Measurements from ENCODE around the gene OPCML. TPM values are rescaled to one million over a fixed set of nuclear protein-coding genes. Genes with fewer than 3 reads are reported as not detected.

OPCML gene
- total and polyA plus RNA-seq, 2 of the 13 experiments (the other 11 are each of a cell fraction or from before 2014, with no cell fraction given) = not detected

DNA sequence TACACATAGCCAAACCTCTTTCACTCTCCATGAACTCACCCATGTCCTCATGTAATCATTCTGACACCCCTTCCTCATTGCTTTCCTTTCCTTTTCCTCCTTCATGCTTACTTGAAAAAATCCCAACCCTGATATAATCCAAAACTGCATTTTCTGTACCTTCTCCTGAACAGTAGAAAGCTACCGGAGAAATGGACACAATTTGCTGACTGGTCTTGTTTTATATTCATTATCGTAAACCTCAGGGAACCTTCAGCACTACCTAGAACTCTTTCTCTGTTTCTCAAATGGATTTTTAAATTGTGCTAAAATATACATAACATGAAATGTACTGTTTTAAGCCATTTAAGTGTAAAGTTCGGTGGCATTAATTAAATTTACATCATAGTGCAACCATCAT, 1165.0 kb downstream of the OPCML start:
- CTCF ChIA-PET (ENCODE audit: low intra/inter-chr PET ratio, low total read pairs) = no interaction called here
- in situ Hi-C loops (cut with HindIII; ENCODE audit: extremely low pct_ligation_motif_present, low pct_unique_long_range_greater_than_20kb) (no loop called here), intact Hi-C loops (cut with micrococcal nuclease; ENCODE audit: unreplicated experiment) (no loop called here)
- no peaks in the 10 kb centered on the region for H3K4me1 ChIP-seq (ENCODE audit: insufficient read depth, low read length)
- FAIRE-seq = no peak
- 0% methylated on average over 3 of the region's 3 CpGs for WGBS (ENCODE audit: low lambda C conversion rate)
- H4K20me1 ChIP-seq (ENCODE audit: insufficient read depth, low read length) = no peaks in the 10 kb centered on the region
- peaks cover 31% of the 10 kb centered on the region for H3K9me3 ChIP-seq (ENCODE audit: low read length)
- no TSS peak for BruUV-seq (replicated peaks)
- no peaks in the 10 kb centered on the region for H3K27me3 ChIP-seq (ENCODE audit: control insufficient read depth in 1 of 2, insufficient read depth in 2 of 2, low read length in 2 of 2)
- no peak overlapping the region for H2AFZ ChIP-seq (ENCODE audit: low read length)
- H3K4me2 ChIP-seq (ENCODE audit: low read depth, low read length) = no peak overlapping the region
- H3K4me3 ChIP-seq (replicated peaks in 1 of 3; ENCODE audit: insufficient read depth in 1 of 3, low read depth in 2 of 3, low read length in 3 of 3) = no peak overlapping the region
- no peaks in the 10 kb centered on the region for H3K36me3 ChIP-seq (replicated peaks in 1 of 2; ENCODE audit: control insufficient read depth in 1 of 2, insufficient read depth in 2 of 2, low read length in 2 of 2)
- POLR2A ChIA-PET = no interaction called here
- no peaks in the 10 kb centered on the region for H3K79me2 ChIP-seq (ENCODE audit: insufficient read depth, low read length)
- no peak for DNase-seq (ENCODE audit: low spot score)
- no peak for ATAC-seq
- no peak overlapping the region for H3K27ac ChIP-seq (ENCODE audit: extremely low read length, insufficient read depth, low read length)
- peak; percentile 24 to 65; a peak in 3 of 4 replicates for TF ChIP-seq MAFK (conservative IDR thresholded peaks at IDR 0.05 in 1 of 2, IDR thresholded peaks at IDR 0.05 in 1 of 2; ENCODE audit: low read length in 2 of 2)
- no peak for TF ChIP-seq HNF4G (IDR thresholded peaks at IDR 0.05; ENCODE audit: borderline replicate concordance, low read depth, low read length)
- TF ChIP-seq HNF4G (CRISPR knock-in tag; IDR thresholded peaks at IDR 0.05; ENCODE audit: borderline replicate concordance, low read depth) = no peak
- TF ChIP-seq MAFF (IDR thresholded peaks at IDR 0.05; ENCODE audit: low read depth, low read length) = peak; percentile 56
- H3K9ac ChIP-seq (ENCODE audit: insufficient read depth, low read depth, low read length) = no peak overlapping the region

GRCh38 chr11:132365650-132366049, 1166.7 kb downstream of the OPCML start:
- H3K4me1 ChIP-seq (ENCODE audit: insufficient read depth, low read length) = no peaks in the 10 kb centered on the region
- H3K27ac ChIP-seq (ENCODE audit: extremely low read length, insufficient read depth, low read length) = no peak overlapping the region
- ChIA-PET POLR2A (no interaction called here), CTCF (ENCODE audit: low intra/inter-chr PET ratio, low total read pairs) (no interaction called here)
- no peak for FAIRE-seq
- no peaks in the 10 kb centered on the region for H3K27me3 ChIP-seq (ENCODE audit: control insufficient read depth in 1 of 2, insufficient read depth in 2 of 2, low read length in 2 of 2)
- peaks cover 35% of the 10 kb centered on the region for H3K9me3 ChIP-seq (ENCODE audit: low read length)
- BruUV-seq (replicated peaks) = no TSS peak
- DNase-seq (ENCODE audit: low spot score) = no peak
- intact Hi-C loops (cut with micrococcal nuclease; ENCODE audit: unreplicated experiment) (no loop called here), in situ Hi-C loops (cut with HindIII; ENCODE audit: extremely low pct_ligation_motif_present, low pct_unique_long_range_greater_than_20kb) (no loop called here)
- no peak for ATAC-seq
- no peaks in the 10 kb centered on the region for H4K20me1 ChIP-seq (ENCODE audit: insufficient read depth, low read length)
- no peak overlapping the region for H3K9ac ChIP-seq (ENCODE audit: insufficient read depth, low read depth, low read length)
- H3K36me3 ChIP-seq (replicated peaks in 1 of 2; ENCODE audit: control insufficient read depth in 1 of 2, insufficient read depth in 2 of 2, low read length in 2 of 2) = no peaks in the 10 kb centered on the region
- no peak overlapping the region for H2AFZ ChIP-seq (ENCODE audit: low read length)
- no peaks in the 10 kb centered on the region for H3K79me2 ChIP-seq (ENCODE audit: insufficient read depth, low read length)
- WGBS (ENCODE audit: low lambda C conversion rate) = 16% methylated on average over 3 of the region's 3 CpGs
- H3K4me2 ChIP-seq (ENCODE audit: low read depth, low read length) = no peak overlapping the region
- H3K4me3 ChIP-seq (replicated peaks in 1 of 3; ENCODE audit: insufficient read depth in 1 of 3, low read depth in 2 of 3, low read length in 3 of 3) = no peak overlapping the region
- TF ChIP-seq ZSCAN20 (CRISPR knock-in tag; IDR thresholded peaks at IDR 0.05; ENCODE audit: borderline replicate concordance) (no peak), ZNF703 (CRISPR knock-in tag; IDR thresholded peaks at IDR 0.05; ENCODE audit: borderline replicate concordance) (no peak), HNF4G (IDR thresholded peaks at IDR 0.05; ENCODE audit: borderline replicate concordance, low read depth, low read length) (no peak), HNF4G (CRISPR knock-in tag; IDR thresholded peaks at IDR 0.05; ENCODE audit: borderline replicate concordance, low read depth) (no peak), RFXANK (CRISPR knock-in tag; IDR thresholded peaks at IDR 0.05) (no peak), TBP (CRISPR knock-in tag; IDR thresholded peaks at IDR 0.05) (no peak), ZNF207 (IDR thresholded peaks at IDR 0.05; ENCODE audit: borderline replicate concordance) (no peak), SIN3B (IDR thresholded peaks at IDR 0.05; ENCODE audit: low read length) (no peak), THAP11 (CRISPR knock-in tag; IDR thresholded peaks at IDR 0.05) (no peak), ZNF263 (CRISPR knock-in tag; IDR thresholded peaks at IDR 0.05) (no peak), ZNF572 (CRISPR knock-in tag; IDR thresholded peaks at IDR 0.05) (no peak), HOXA9 (CRISPR knock-in tag; IDR thresholded peaks at IDR 0.05; ENCODE audit: borderline replicate concordance) (no peak), HDAC2 (CRISPR knock-in tag; IDR thresholded peaks at IDR 0.05) (no peak), ZBTB43 (CRISPR knock-in tag; conservative IDR thresholded peaks at IDR 0.05) (no peak)
- TF ChIP-seq, protein P1, sequence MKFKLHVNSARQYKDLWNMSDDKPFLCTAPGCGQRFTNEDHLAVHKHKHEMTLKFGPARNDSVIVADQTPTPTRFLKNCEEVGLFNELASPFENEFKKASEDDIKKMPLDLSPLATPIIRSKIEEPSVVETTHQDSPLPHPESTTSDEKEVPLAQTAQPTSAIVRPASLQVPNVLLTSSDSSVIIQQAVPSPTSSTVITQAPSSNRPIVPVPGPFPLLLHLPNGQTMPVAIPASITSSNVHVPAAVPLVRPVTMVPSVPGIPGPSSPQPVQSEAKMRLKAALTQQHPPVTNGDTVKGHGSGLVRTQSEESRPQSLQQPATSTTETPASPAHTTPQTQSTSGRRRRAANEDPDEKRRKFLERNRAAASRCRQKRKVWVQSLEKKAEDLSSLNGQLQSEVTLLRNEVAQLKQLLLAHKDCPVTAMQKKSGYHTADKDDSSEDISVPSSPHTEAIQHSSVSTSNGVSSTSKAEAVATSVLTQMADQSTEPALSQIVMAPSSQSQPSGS (CRISPR knock-in tag; IDR thresholded peaks at IDR 0.05) = no peak
- TF ChIP-seq, protein P2, sequence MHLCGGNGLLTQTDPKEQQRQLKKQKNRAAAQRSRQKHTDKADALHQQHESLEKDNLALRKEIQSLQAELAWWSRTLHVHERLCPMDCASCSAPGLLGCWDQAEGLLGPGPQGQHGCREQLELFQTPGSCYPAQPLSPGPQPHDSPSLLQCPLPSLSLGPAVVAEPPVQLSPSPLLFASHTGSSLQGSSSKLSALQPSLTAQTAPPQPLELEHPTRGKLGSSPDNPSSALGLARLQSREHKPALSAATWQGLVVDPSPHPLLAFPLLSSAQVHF (CRISPR knock-in tag; IDR thresholded peaks at IDR 0.05) = no peak

Measured in HepG2 (cell line).